Measurements from ENCODE around the gene DEPDC1B.

DNA sequence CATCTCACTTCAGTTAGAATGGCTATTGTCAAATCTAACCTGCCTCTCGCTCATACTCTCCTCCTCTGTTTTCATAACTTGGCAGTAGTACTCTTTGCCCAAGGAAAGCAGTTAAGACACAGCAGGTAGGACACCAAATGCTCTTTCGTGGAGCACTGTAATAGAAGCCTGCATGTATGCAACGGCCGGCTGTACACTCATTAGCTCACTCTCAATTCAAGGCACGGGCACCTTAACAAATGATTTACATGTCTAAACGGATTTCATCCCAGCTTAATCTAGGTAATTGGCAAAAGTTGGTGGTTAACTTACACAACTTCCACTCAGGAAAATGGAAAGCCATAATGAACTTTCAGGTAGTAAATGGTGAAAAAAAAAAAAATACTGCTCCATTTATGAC, 14.9 kb downstream of the DEPDC1B start:
- TF ChIP-seq POLR2A (IDR thresholded peaks at IDR 0.05), result no peak
- TF ChIP-seq, protein P1, sequence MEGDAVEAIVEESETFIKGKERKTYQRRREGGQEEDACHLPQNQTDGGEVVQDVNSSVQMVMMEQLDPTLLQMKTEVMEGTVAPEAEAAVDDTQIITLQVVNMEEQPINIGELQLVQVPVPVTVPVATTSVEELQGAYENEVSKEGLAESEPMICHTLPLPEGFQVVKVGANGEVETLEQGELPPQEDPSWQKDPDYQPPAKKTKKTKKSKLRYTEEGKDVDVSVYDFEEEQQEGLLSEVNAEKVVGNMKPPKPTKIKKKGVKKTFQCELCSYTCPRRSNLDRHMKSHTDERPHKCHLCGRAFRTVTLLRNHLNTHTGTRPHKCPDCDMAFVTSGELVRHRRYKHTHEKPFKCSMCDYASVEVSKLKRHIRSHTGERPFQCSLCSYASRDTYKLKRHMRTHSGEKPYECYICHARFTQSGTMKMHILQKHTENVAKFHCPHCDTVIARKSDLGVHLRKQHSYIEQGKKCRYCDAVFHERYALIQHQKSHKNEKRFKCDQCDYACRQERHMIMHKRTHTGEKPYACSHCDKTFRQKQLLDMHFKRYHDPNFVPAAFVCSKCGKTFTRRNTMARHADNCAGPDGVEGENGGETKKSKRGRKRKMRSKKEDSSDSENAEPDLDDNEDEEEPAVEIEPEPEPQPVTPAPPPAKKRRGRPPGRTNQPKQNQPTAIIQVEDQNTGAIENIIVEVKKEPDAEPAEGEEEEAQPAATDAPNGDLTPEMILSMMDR (IDR thresholded peaks at IDR 0.05), result no peak
